Thymus (tissue), 11 donors: Measurements from ENCODE around the gene HIF1A. TPM values are rescaled to one million over a fixed set of nuclear protein-coding genes. Genes with fewer than 3 reads are reported as not detected.

Experiments
- DNase-seq, 9 donors: peaks; one replicate each; pipeline ENCODE4 v3.0.0-alpha.2; 2013; ENCODE audit warnings: low spot score in 9 of 9, low read depth in 6 of 9, missing footprints in 1 of 9
- H3K27ac ChIP-seq, 2 donors: one replicate each; pipeline ENCODE4 v1.5.1; 2013; ENCODE audit warnings: control low read depth in 1 of 2, low read depth in 1 of 2, low read length in 1 of 2, mild to moderate bottlenecking in 1 of 2, moderate library complexity in 1 of 2
- H3K27me3 ChIP-seq, 2 donors: one replicate each; pipeline ENCODE4 v1.5.1; 2013; ENCODE audit warnings: low read length in 1 of 2; ENCODE audit not compliant: control insufficient read depth in 2 of 2, insufficient read depth in 1 of 2
- H3K36me3 ChIP-seq, 2 donors: one replicate each; pipeline ENCODE4 v1.5.1; 2013; ENCODE audit warnings: low read length in 1 of 2, mild to moderate bottlenecking in 1 of 2, moderate library complexity in 1 of 2; ENCODE audit not compliant: control insufficient read depth in 2 of 2, insufficient read depth in 2 of 2
- H3K4me1 ChIP-seq, 2 donors: one replicate each; pipeline ENCODE4 v1.5.1; 2013; ENCODE audit warnings: low read length in 2 of 2; ENCODE audit not compliant: control insufficient read depth in 2 of 2, insufficient read depth in 2 of 2
- H3K4me3 ChIP-seq, 2 donors: one replicate each; pipeline ENCODE4 v1.5.1; 2013; ENCODE audit warnings: low read length in 2 of 2, control low read depth in 1 of 2, mild to moderate bottlenecking in 1 of 2
- H3K9me3 ChIP-seq, 2 donors: one replicate each; pipeline ENCODE4 v1.5.1; 2013; ENCODE audit warnings: low read length in 1 of 2, mild to moderate bottlenecking in 1 of 2; ENCODE audit not compliant: control insufficient read depth in 2 of 2, insufficient read depth in 1 of 2
- WGBS: extraction: QIAGEN DNeasy Blood & Tissue Kit; methylation state at CpG from one replicate; pipeline ENCODE4 v1.1.7; 2013; 5-methylcytosine and 5-hydroxymethylcytosine counted together
- polyA plus RNA-seq: library from polyadenylated mRNA; stranded (reverse); fragments of 200-250 nt; gene quantifications from one replicate; pipeline ENCODE4 v1.2.3, GENCODE V29; 2013
- total RNA-seq: library from RNA; stranded (reverse); fragments of 120-200 nt; gene quantifications from one replicate; pipeline ENCODE4 v1.2.4, GENCODE V29; 2013
- donor health status: healthy.

The HIF1A gene
- total and polyA plus RNA-seq, 2 donors = 67.4 to 75.6 TPM

GRCh38 chr14:61724133-61724532 is 28.8 kb downstream of the HIF1A start:
- no peak for DNase-seq
- H3K36me3 ChIP-seq = peaks cover 9 to 53% of the 10 kb centered on the region in 2 donors
- peak overlapping the region in 1 of 2 donors; percentile 9 for H3K27ac ChIP-seq
- no peaks in the 10 kb centered on the region for H3K9me3 ChIP-seq
- no peaks in the 10 kb centered on the region for H3K27me3 ChIP-seq
- no peak overlapping the region for H3K4me3 ChIP-seq
- H3K4me1 ChIP-seq = peaks cover 3 to 7% of the 10 kb centered on the region in 2 donors
- WGBS = 89% methylated on average over 2 of the region's 2 CpGs

- Histone ChIP-seq H3K36me3 (peaks cover 7 to 62% of the 10 kb centered on the region in 2 donors), H3K27me3 (no peaks in the 10 kb centered on the region), H3K4me1 (no peaks in the 10 kb centered on the region), H3K27ac (no peak overlapping the region), H3K9me3 (no peaks in the 10 kb centered on the region), H3K4me3 (no peak overlapping the region)
- 97% methylated on average over 7 of the region's 7 CpGs for WGBS
- no peak for DNase-seq
Observed at GRCh38 chr14:61726778-61727658, 31.7 kb downstream of the HIF1A start.

DNA sequence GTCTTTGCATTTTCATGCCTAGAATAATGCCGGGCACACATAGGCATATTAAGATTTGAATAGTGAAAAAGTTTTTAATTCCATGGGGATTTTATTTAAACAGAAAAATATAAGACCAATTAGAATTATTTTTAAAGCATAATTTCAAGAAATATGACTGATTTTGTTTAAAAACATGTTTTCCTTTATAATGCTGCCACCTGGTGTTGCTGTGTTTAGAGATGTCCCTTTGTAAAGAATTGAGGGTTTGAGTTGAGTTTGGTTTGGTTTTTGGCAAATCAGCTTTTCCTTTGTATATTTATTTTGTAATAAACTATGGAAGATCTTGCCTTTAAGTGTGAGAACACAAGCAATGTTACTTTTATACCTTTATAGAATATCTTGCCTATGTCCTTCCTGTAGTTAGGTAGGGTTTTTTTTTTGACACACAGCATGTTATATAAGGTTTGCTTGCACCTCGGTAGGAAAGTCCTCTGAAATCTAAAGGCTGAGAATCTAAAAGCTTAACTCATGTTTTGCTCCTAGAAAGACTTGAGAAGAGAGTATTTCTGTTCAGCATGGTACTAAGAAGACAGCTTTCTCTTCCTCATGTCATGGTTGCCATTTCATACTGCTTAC is 35.6 kb downstream of the HIF1A start:
- no peaks in the 10 kb centered on the region for H3K4me1 ChIP-seq
- DNase-seq = peak in 3 of 9 donors; percentile 7 to 56 (median 33)
- H3K36me3 ChIP-seq = peaks cover 12 to 79% of the 10 kb centered on the region in 2 donors
- no peaks in the 10 kb centered on the region for H3K9me3 ChIP-seq
- no peak overlapping the region for H3K27ac ChIP-seq
- H3K4me3 ChIP-seq = no peak overlapping the region
- WGBS = 92% methylated on average over 2 of the region's 2 CpGs
- no peaks in the 10 kb centered on the region for H3K27me3 ChIP-seq

DNA sequence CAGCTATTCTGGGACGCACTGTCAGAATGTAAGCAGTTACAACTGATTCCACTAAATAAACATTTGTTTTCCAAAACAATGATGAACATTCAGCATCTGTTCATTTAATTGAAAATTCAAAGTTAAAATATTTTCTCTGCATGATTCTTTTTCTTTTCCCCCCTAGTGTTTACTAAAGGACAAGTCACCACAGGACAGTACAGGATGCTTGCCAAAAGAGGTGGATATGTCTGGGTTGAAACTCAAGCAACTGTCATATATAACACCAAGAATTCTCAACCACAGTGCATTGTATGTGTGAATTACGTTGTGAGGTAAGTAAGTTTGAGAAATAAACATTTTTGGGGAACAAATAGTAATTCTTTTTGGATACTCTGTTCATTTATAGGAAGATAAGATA is 38.7 kb downstream of the HIF1A start:
- 98% methylated on average over 2 of the region's 2 CpGs for WGBS
- Histone ChIP-seq H3K27ac (no peak overlapping the region), H3K9me3 (no peaks in the 10 kb centered on the region), H3K4me3 (no peak overlapping the region), H3K27me3 (no peaks in the 10 kb centered on the region), H3K4me1 (no peaks in the 10 kb centered on the region), H3K36me3 (peaks cover 26 to 75% of the 10 kb centered on the region in 2 donors)
- DNase-seq = no peak

GRCh38 chr14:61736751-61737150 is 41.4 kb downstream of the HIF1A start:
- Histone ChIP-seq H3K27me3 (no peaks in the 10 kb centered on the region), H3K4me3 (no peak overlapping the region), H3K27ac (no peak overlapping the region), H3K9me3 (no peaks in the 10 kb centered on the region), H3K4me1 (no peaks in the 10 kb centered on the region), H3K36me3 (peaks cover 33 to 86% of the 10 kb centered on the region in 2 donors)
- WGBS = 99% methylated on average over 4 of the region's 4 CpGs
- no peak for DNase-seq

GRCh38 chr14:61737915-61738314 is 42.6 kb downstream of the HIF1A start:
- Histone ChIP-seq H3K27ac (no peak overlapping the region), H3K27me3 (no peaks in the 10 kb centered on the region), H3K4me3 (no peak overlapping the region), H3K36me3 (peaks cover 35 to 88% of the 10 kb centered on the region in 2 donors), H3K4me1 (no peaks in the 10 kb centered on the region), H3K9me3 (no peaks in the 10 kb centered on the region)
- no peak for DNase-seq
- 95% methylated on average over 5 of the region's 5 CpGs for WGBS

DNA sequence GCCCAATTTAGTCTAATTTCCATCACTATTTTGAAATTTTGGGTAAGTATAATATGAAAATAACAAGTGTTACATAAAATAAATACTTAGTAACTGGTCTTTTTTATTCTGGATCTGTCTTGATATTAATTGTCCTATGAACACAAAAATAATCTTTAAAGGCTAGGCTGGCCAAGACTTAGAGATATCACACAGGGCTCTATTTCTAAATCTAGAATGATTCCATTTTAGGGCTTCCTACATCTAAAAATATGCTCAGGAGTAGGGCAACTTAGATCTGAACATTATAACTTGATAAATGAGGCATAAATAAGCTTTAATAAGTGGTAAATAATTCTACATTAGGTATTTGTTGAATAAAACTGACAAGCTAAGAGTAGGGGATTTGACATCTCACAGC is 43.8 kb downstream of the HIF1A start:
- Histone ChIP-seq H3K36me3 (peaks cover 33 to 83% of the 10 kb centered on the region in 2 donors), H3K27me3 (no peaks in the 10 kb centered on the region), H3K9me3 (no peaks in the 10 kb centered on the region), H3K4me1 (no peaks in the 10 kb centered on the region), H3K27ac (no peak overlapping the region), H3K4me3 (no peak overlapping the region)
- DNase-seq = no peak

DNA sequence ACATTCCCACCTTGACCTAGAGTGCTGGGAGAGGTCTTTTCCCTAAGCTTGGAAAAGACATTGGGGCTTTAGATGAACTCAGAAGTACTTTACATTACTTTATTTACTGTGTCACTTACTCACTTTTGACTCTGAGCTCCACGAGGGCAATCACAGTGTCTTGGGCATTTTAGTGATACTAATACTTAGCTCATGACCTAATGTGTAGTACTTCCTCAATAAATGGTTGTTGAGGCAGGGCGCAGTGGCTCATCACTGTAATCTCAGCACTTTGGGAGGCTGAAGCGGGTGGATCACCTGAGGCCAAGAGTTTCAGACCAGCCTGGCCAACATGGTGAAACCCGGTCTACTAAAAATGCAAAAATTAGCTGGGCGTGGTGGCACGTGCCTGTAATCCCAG is 47.1 kb downstream of the HIF1A start:
- peaks cover 35 to 69% of the 10 kb centered on the region in 2 donors for H3K36me3 ChIP-seq
- H3K27ac ChIP-seq = no peak overlapping the region

DNA sequence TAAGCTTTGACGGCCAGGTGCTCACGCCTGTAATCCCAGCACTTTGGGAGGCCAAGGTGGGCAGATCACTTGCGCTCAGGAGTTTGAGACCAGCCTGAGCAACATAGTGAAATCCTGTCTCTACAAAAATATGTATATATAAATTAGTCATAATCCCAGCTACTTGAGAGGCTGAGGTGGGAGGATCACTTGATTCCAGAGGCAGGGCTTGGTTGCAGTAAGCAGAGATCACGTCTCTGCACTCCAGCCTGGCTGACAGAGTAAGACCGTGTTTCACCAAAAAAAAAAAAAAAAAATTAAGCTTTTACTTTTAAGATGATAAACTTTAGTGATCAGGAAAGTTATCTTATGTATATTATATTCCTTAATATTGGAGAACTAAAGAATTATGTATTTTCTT is 48.9 kb downstream of the HIF1A start:
- Histone ChIP-seq H3K27ac (no peak overlapping the region), H3K4me1 (no peaks in the 10 kb centered on the region), H3K36me3 (peaks cover 26 to 59% of the 10 kb centered on the region in 2 donors), H3K27me3 (no peaks in the 10 kb centered on the region), H3K4me3 (no peak overlapping the region), H3K9me3 (no peaks in the 10 kb centered on the region)
- DNase-seq = no peak
- 99% methylated on average over 5 of the region's 5 CpGs for WGBS

More for the DNA sequence above, 47.1 kb downstream of the HIF1A start:
- DNase-seq = no peak
- WGBS = 98% methylated on average over 6 of the region's 6 CpGs
- no peaks in the 10 kb centered on the region for H3K9me3 ChIP-seq
- H3K4me3 ChIP-seq = no peak overlapping the region
- H3K4me1 ChIP-seq = no peaks in the 10 kb centered on the region
- no peaks in the 10 kb centered on the region for H3K27me3 ChIP-seq
